ENCODE data around the gene FAM9C. TPM values are rescaled to one million over a fixed set of nuclear protein-coding genes. Genes with fewer than 3 reads are reported as not detected.
"Not testable (repeated sequence)": the region's sequence is repeated elsewhere in the genome, so short reads cannot be mapped to it uniquely, and the experiment has no call there.

Gene FAM9C
- total RNA-seq, 1 donor from 2014 or later, result not detected

DNA sequence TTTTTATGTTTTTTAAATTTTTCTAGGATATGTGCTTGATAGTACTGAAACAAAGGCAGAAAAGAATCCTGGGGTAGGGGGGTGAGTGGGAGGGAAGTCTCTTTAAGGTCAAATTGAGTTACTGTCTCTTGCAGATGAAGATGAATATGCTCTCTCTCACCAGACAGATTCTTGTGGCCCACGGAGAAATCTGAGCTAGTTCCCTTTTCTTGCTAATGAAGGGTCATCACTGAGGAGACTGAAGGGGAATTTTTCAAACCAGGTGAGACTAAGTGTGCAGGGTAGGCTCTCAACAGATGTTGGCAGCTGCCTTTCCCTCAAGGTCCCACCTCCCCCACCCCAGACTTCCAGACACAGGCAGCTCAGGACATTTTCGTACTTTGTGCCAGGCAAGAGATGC, 21.5 kb downstream of the FAM9C start:
- no peaks in the 10 kb centered on the region for H3K36me3 Mint-ChIP-seq (ENCODE audit: unreplicated experiment)

DNA sequence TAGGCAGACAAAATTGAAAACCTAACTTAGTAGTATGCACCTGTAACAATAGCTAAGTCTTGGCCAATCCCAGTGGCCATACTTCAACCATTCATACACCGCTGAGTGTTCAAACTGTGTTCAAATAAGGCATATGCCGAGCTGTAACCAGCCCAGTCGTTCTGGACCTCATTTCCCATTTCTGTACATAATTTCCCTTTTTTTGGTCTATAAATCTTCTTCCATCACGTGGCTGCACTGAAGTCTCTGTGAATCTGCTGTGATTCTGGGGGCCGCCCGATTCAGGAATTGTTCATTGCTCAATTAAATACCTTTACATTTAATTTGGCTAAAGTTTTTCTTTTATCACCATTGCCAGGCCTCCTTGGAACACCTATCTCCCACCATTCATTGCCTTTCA, 27.7 kb downstream of the FAM9C start:
- not testable (repeated sequence) for H3K9me3 Mint-ChIP-seq (ENCODE audit: unreplicated experiment); H3K27ac Mint-ChIP-seq (ENCODE audit: unreplicated experiment); DNase-seq; H3K4me1 Mint-ChIP-seq (ENCODE audit: low read depth, unreplicated experiment); H3K27me3 Mint-ChIP-seq (ENCODE audit: unreplicated experiment); H3K36me3 Mint-ChIP-seq (ENCODE audit: unreplicated experiment); H3K4me3 Mint-ChIP-seq (ENCODE audit: unreplicated experiment)

More for the DNA sequence above, 21.5 kb downstream of the FAM9C start:
- TF ChIP-seq CTCF (IDR thresholded peaks at IDR 0.05; ENCODE audit: partially characterized antibody, unreplicated experiment), result no peak
- Mint-ChIP-seq H3K9me3 (ENCODE audit: unreplicated experiment) (no peaks in the 10 kb centered on the region), H3K4me1 (ENCODE audit: low read depth, unreplicated experiment) (no peaks in the 10 kb centered on the region), H3K27me3 (ENCODE audit: unreplicated experiment) (no peaks in the 10 kb centered on the region), H3K4me3 (ENCODE audit: unreplicated experiment) (no peak overlapping the region), H3K27ac (ENCODE audit: unreplicated experiment) (no peak overlapping the region)
- DNase-seq, result no peak

DNA sequence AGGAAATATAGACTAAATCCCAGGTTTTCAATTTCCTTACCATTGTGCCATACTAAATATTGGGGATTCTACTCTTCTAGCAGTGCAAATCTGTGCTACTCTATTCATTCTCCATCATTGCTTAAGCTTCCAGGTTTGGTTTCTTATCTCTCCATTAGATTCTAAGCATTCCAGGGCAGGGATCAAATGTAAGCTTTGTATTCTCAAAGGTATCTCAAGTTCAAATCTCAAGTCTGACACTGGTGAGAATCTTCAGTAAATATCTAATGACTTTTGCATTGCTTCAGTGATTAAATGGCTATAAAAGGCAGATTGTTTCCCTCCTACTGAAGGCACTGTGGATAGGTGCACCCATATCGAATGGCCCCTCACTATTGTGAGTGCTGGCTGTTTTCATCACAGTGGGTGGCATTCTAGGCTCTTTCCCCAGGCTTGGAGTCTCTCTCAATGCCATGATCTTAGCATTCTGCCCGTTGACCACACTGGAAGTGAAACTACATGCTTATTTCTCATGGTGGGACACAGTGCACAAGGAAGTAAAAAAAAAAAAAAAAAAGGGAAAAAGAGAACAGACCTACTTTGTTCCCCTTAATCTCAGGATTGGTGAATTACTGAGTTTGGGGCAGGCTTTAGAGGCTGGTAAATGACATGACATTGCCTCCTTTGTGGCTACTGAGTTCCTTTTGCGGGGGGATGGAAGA, 28.7 kb downstream of the FAM9C start:
- DNase-seq, result no peak
- Mint-ChIP-seq H3K9me3 (ENCODE audit: unreplicated experiment) (no peaks in the 10 kb centered on the region), H3K27me3 (ENCODE audit: unreplicated experiment) (no peaks in the 10 kb centered on the region), H3K4me3 (ENCODE audit: unreplicated experiment) (no peak overlapping the region), H3K27ac (ENCODE audit: unreplicated experiment) (no peak overlapping the region), H3K36me3 (ENCODE audit: unreplicated experiment) (no peaks in the 10 kb centered on the region), H3K4me1 (ENCODE audit: low read depth, unreplicated experiment) (peaks cover 5% of the 10 kb centered on the region)
- TF ChIP-seq CTCF (IDR thresholded peaks at IDR 0.05; ENCODE audit: partially characterized antibody, unreplicated experiment), result no peak

- Mint-ChIP-seq H3K4me1 (ENCODE audit: low read depth, unreplicated experiment) (peaks cover 5% of the 10 kb centered on the region), H3K36me3 (ENCODE audit: unreplicated experiment) (no peaks in the 10 kb centered on the region), H3K9me3 (ENCODE audit: unreplicated experiment) (no peaks in the 10 kb centered on the region), H3K4me3 (ENCODE audit: unreplicated experiment) (no peak overlapping the region), H3K27ac (ENCODE audit: unreplicated experiment) (no peak overlapping the region), H3K27me3 (ENCODE audit: unreplicated experiment) (no peaks in the 10 kb centered on the region)
- no peak for DNase-seq
- no peak for TF ChIP-seq CTCF (IDR thresholded peaks at IDR 0.05; ENCODE audit: partially characterized antibody, unreplicated experiment)
Observed at GRCh38 chrX:13014111-13015096, 30.0 kb downstream of the FAM9C start.

DNA sequence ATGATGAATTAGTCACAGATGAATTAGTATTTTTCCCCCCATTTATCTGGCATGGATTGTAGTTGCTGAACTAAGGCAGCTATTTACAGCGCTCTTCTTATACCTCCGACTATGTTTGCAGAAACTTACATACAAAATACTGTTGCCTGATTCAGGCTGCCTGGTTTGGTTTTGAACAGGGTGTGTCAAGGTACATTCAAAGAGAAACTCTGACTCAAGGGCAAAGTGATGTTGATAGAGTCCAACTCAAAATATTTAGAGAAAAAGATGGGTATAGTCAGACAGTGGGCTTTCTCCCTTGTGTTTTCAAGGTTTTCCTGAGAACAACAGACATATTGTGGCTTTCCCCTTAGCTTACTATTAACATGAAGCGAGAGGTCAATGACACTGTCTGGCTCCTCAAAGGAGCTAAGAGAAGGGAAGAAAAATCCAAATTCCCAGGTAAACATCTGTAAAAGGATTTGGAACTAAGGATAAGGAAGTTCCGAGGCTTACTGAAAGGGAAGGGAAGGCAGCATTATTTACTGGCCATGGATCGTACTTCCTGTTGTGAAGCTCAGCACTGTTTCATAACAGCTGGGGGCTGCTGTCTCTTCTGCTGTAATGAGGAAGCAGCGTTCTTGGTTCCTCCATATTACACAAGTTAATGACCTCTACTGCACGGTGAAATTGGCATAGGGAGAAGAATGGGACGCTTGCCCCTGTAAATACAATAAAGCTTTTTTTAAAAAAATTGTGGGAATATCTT, 30.9 kb downstream of the FAM9C start:
- no peak for TF ChIP-seq CTCF (IDR thresholded peaks at IDR 0.05; ENCODE audit: partially characterized antibody, unreplicated experiment)
- Mint-ChIP-seq H3K4me3 (ENCODE audit: unreplicated experiment) (no peak overlapping the region), H3K9me3 (ENCODE audit: unreplicated experiment) (no peaks in the 10 kb centered on the region), H3K4me1 (ENCODE audit: low read depth, unreplicated experiment) (peaks cover 5% of the 10 kb centered on the region), H3K27ac (ENCODE audit: unreplicated experiment) (no peak overlapping the region), H3K27me3 (ENCODE audit: unreplicated experiment) (no peaks in the 10 kb centered on the region), H3K36me3 (ENCODE audit: unreplicated experiment) (no peaks in the 10 kb centered on the region)
- DNase-seq, result no peak
